NCI-H226 (cell line): ENCODE results near the gene TUBB4B.
"Not testable (repeated sequence)": the region's sequence is repeated elsewhere in the genome, so short reads cannot be mapped to it uniquely, and the experiment has no call there.

Experiments used
- DNase-seq: peaks from one replicate; pipeline ENCODE4 v3.0.0-alpha.2; 2015

Gene TUBB4B

DNA sequence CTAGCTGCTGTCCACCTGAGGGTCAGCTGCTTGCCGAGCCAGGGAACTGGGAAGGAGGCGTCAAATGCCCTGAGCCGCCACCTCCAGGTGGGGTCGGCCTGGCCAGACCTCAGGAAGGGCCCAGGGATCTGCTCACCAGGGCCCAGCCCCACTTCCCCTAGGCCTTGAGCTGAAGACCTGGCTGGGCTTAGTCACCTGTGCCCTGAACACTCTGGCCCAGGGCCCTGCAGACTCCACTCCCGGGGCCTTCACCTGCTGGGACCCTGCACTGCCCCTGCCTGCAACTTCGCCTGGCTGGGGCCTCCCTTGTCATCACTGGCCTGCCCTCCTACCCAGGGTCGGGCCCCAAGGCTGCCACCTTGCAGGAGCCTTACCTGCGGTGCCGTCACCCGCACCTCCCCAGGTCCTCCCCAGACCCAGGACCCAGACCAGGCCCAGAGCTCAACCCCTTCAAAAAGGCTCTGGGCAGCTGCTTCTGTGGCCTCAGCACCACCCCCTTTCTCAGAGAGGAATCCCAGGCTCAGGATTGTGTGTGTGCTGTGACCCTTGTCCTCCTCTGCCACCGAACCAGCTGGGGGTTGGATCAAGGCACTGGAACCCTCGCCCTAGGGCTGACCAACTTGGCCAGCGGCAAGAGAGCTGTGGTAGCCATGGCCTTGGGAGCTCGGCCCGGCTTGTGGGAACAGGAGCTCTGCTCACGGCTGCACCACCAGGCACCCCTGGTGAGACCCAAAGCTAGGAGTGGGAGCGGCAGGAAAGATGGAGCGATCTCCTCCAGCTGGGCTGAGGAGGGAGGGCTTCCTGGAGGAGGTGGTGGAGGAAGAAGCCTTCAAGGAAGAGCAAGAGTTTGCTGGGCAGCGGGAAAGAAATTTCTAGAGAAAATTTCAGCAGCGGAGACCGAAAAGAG, 12.9 kb downstream of the TUBB4B start:
- DNase-seq, result no peak

DNA sequence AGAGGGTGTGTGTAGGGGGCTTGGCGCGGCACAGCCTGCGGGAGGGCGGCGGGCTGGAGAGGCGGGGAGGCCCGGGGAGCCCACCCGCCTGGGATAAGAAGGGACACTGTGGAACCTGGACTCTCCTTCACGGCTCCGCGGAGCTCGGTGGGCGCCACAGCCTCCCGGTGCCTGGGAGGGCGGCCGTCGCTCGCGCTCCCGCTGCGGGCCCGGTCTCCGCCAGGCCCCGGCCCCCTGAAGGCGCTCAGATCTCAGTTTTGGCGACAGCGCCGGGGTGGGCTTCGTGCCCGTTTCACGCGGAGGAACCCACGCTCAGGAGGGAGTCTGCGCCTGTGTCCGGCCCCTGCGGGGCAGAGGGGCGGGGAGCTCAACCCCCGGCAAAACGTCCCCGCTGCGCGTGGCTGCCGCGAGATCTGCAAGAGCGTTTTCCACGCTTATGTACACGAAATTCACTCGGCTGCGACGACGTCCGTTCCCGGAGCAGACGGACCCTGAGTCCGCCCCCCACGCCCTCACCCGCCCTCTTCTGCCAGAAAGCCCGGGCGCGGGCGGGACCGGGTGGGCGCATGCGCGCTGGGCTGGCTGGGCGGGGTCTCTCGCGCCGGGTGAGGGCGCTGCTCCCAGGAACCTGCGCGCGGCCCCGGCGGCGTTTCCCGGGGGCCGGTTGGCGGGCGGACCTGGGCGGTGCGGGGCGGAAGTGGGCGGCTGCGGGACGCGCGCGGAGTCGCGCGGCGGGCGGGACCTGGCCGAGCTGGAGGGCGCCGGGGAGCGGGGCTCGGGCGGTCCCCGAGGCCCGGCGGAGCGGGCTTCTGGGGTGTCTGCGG, 13.7 kb downstream of the TUBB4B start, which contains the start of gene NELFB:
Gene NELFB, plus strand, starts transcription at position 704 of the 824 bp plus-strand sequence.
- DNase-seq, result peak; percentile 72

DNA sequence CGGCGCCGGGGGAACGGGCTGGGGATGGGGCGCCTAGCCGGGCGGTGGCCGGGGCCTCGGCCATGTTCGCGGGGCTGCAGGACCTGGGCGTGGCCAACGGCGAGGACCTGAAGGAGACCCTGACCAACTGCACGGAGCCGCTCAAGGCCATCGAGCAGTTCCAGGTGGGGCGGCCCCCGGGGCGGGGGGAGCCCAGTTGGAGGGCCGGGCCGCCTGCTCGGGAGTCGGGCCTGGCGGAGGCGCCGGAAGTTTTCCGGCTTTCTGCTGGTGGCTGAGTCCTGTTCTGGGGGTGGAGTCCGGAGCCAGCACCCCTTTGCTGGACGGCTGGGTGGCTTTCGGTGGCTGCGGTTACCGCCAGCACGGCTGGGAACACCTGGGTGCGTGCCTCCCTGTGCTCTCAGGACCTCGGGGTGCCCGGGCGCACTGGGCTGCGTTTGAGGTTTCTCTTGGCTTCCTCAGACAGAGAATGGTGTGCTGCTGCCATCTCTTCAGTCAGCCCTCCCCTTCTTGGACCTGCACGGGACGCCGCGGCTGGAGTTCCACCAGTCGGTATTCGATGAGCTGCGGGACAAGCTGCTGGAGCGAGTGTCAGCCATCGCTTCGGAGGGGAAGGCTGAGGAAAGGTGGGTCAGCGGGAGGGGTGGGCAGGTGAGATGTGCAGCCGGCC, 14.5 kb downstream of the TUBB4B start:
- DNase-seq, result no peak

DNA sequence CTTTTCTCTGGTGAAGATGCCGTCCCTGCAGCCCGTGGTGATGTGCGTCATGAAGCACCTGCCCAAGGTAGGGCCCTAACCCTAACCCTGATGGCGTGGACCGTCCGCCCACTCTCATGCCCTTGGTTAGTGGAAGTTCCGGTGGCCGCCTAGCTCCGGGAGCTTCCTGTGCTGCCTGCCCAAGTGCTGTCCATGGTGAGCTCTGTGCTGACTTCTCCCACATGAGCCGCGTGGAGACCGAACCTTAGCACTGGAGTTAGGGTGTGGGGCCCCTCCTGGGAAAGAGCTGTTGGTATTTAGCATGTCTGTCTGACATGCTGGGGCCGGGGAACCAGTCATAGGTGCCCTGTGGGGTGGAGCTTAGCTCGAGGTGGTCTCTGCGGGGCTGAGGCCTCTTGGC, 15.3 kb downstream of the TUBB4B start:
- DNase-seq, result no peak

DNA sequence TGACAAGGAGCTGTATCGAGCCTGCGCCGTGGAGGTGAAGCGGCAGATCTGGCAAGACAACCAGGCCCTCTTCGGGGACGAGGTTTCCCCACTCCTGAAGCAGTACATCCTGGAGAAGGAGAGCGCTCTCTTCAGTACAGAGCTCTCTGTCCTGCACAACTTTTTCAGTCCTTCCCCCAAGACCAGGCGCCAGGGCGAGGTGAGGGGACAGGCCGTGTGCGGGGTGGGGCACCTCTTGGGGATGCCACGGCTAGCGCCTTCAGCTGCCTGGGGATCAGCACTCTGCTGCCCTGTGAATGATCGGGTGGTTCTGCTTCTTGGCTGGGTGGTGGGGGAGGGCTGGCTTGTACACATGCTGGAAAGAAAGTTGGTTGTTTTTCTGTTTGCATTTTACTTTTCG, 15.8 kb downstream of the TUBB4B start:
- no peak for DNase-seq

DNA sequence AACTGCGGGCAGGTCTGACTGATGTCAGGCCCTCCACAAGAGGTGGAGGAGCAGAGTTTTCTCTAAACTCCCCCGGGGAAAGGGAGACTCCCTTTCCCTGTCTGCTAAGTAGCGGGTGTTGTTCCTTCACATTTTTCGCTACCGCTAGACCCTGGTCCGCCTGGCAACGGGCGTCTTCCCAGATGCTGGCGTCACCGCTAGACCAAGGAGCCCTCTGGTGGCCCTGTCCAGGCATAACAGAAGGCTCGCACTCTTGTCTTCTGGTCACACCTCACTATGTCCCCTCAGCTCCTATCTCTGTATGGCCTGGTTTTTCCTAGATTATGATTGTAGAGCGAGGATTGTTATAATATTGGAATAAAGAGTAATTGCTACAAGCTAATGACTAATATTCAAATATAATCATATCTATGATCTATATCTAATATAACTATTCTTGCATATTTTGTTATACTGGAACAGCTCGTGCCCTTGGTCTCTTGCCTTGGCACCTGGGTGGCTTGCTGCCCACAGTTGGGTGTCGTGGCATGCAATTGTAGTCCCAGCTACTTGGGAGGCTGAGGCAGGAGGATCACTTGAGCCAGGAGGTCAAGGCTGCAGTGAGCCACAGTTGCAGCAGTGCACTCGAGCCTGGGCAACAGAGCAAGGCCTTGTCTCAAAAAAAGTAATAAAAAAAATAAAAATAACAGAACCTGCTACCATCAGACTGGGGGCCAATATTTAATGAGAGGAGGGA, 21.3 kb downstream of the TUBB4B start:
- not testable (repeated sequence) for DNase-seq

DNA sequence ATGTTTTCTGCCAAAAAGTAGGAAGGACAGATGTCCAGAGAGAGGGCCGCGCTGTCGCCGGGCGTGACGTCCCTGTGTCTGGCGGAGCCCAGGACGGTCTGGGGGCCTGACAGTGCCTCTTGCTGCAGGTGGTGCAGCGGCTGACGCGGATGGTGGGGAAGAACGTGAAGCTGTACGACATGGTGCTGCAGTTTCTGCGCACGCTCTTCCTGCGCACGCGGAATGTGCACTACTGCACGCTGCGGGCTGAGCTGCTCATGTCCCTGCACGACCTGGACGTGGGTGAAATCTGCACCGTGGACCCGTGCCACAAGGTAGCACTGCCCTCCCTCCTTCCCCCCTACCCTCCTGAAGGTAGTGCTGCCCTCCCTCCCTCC, 21.8 kb downstream of the TUBB4B start:
- no peak for DNase-seq

DNA sequence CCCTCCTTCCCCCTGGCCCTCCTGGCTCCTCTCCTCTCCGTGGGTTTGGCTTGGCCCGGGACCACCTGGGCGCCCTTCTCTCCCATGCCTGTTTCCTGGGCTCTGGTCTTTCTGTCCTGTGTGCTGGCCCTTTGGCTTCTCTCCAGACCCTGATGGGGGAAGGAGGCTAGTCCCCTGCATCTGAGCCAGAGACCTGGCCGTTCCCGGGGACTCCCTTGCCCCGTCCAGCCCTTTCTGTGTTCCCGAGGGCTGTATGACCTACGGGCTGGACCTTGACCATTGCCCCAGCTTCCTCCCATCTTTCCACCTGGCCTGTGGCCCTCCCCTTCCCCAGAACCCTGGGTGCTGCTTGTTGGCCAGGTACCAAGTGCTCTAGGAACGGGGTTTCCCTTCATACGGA, 22.4 kb downstream of the TUBB4B start:
- no peak for DNase-seq

DNA sequence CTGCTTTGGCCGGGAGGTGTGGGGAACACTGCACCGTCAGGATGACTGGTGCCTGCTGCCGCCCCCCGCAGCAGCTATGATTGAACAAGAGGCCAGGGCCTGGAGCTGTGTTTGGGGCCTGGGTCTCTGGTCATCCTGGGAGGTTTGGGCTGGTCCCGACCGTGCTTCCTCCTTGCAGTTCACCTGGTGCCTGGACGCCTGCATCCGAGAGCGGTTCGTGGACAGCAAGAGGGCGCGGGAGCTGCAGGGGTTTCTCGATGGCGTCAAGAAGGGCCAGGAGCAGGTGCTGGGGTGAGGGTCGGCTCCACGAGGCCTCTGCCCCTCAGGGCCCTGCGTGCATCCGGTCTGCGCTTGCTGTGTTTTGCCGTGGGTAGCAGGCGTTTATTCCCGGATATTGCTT, 23.0 kb downstream of the TUBB4B start:
- DNase-seq, result no peak

DNA sequence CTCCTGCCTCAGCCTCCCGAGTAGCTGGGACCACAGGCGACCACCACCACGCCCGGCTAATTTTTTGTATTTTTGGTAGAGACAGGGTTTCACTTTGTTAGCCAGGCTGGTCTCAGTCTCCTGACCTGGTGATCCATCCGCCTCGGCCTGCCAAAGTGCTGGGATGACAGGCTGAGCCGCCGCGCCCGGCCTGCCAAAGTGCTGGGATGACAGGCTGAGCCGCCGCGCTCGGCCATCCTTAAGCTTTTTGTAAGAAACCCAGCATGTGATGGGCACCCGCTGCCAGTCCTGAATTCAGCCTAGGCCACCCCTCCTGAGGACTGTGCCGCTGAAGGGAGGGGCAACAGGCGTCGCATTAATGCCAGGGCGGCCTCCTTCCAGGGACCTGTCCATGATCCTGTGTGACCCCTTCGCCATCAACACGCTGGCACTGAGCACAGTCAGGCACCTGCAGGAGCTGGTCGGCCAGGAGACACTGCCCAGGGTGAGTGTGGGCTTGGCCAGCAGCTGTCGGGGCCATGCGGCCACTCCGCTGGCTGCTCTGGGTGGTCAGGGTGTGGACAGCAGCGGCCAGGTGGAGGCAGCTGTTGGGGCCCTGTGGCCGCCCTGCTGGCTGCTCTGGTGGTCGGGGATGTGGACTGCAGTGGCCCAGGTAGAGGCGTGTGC, 24.5 kb downstream of the TUBB4B start:
- no peak for DNase-seq

DNA sequence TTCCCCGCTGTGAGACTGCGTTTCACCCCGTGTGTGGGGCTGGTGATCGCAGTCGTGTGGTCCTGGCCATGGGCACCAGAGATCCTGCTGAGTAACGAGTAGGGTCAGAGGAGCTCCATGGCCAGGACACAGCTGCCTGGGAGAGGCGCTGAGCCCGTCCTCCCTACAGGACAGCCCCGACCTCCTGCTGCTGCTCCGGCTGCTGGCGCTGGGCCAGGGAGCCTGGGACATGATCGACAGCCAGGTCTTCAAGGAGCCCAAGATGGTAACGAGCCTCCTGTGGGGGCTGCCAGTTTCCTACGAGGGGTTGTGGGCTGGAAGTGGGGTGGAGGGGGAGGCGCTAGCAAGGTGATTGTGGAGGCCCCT, 25.1 kb downstream of the TUBB4B start:
- DNase-seq, result no peak

DNA sequence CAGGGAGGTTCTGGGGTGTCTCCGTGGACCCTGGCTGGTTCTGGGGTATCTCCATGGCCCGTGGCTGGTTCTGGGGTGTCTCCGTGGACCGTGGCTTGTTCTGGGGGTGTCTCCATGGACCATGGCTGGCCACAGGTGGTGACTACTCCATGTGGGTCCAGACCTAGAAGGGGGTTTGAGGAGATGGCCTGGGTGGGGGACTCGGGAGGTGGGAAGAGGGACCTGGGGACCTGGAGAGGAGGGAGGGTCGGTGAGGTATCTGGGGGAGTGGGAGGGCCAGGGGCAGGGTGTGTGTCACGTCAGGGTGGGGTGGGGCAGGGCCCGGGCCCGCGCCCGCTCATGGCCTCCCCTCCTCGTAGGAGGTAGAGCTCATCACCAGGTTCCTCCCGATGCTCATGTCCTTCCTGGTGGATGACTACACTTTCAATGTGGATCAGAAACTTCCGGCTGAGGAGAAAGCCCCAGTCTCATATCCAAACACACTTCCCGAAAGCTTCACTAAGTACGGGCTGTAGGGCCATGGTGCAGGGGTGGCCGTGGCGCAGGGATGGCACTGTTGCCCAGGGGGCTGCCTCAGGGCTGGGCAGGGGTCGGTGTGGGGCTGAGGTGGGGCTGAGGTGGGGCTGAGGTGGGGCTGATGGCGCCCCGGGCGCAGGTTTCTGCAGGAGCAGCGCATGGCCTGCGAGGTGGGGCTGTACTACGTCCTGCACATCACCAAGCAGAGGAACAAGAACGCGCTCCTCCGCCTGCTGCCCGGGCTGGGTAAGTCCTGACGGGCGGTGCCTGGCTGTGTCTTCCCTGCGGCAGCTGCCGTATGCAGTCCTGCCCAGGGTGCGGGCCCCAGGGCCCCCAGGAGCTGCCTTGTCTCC, 25.7 kb downstream of the TUBB4B start:
- no peak for DNase-seq

DNA sequence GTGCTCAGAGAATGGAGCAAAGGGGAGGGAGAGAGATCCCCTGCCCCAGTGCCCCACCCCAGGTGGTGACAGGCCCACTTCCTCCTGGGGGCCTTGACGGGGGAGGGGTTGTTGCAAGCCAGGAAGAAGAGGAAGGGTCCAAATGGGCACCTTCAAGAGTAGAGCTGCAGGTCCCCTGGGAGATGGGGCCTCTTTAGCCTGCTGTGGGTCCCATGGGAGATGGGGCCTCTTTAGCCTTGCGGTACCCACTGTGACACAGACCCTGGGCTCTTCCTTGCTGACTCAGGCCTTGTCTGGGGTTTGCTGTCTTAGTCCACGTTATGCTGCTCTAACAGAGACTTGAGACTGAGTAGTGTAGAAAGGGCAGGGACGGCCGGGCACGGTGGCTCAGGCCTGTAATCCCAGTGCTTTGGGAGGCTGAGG, 26.9 kb downstream of the TUBB4B start:
- no peak for DNase-seq

DNA sequence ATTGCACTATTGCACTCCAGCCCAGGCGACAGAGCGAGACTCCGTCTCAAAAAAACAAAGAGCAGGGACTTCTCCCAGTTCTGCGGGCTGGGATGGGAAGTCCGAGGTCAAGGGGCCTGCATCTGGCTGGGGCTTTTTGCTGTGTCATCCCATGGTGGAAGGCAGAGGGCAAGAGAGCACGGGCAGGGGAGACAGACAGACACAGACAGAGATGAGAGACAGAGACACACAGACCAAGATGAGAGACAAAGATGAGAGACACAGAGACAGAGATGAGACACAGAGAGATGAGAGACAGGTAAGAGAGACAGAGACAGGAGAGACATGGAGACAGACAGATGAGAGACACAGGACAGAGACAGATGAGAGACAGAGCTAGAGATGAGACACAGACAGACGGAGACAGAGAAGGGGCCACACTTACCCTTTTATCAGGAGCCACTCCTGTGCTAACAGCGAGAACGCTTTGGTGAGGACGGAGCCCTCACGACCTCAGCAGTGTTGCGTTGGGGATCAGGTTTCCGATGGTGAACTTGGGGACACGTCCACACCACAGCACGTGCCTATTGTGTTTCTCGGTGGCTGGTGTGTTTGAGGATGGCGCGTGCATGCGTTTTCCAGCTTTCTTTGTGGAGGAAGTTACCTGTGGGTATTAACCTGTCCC, 27.6 kb downstream of the TUBB4B start:
- no peak for DNase-seq

DNA sequence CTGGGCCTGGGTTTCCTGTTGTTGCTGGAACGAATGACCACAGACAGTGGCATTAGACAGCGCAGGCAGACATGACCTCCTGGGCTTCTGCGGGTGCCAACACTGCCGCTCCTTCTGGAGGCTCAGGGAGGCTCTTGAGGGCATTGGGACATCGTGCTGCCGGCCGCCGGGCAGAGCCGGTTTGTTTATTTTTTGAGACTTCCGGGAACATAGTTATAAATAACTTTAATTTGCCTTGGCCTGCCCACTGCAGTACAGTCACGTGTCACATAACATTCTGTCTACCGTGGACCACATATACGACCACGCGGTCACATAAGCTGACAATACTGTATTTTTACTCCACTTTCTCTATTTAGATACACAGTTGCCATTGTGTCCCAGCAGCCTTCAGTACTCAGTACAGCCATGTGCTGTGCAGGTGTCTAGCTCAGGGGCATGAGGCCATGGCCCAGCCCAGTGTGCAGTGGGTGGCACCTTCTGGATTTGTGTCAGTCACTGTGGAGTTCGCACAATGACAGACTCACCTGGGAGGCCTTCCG, 28.2 kb downstream of the TUBB4B start:
- no peak for DNase-seq

DNA sequence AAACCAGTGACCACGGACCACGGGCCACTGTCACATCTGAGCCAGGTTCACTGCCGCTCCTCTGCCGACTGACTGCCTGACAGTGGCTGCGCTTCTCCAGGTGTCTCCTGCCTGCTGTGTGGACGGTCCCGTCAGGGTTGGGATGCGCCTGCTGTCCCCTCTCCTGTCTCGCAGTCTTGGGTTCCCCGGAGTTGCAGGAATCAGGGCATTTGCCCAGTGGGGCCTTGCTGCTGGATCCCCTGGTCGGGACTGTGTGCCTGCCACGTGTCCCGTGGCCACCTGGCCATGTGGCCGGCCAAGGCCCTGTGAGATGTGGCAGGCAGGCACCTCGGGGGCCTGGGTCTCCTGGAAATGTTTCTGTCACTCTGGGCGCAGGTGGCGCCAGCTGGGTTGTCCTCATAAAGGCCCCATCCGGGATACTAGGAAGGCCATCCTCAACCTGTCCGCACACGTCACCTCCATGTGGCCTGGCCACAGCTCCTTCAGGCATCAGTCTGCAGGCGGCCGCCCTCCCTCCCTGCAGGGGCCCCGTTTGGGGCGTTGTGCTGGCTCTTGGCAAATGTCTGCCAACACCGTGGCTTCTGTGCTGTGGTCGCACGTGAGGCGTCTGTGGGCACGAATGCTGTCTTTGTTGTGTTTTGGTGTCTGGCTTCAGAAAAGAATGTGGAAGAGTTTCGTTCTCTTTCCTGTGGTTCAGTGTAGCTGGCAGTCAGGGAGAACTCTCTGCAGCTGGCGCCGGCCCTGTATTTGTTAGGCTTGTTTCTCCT, 30.0 kb downstream of the TUBB4B start:
- no peak for DNase-seq

DNA sequence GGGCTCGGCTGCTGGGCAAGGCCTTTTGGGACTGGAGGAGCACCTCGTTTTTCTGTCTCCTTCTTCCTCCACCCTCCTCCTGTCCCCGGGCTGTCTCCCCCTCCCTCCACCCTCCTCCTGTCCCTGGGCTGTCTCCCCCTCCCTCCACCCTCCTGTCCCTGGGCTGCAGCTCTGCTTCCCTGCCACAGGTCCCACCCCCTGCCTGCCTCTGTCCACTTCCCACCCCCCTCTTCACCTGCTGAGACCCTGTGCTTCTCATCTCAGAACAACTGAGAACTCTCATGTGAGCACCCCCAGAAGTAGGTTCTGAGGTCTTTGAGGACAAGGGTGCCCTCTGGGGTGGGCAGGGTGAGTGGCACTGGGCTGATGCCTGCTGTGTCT, 30.6 kb downstream of the TUBB4B start:
- no peak for DNase-seq

DNA sequence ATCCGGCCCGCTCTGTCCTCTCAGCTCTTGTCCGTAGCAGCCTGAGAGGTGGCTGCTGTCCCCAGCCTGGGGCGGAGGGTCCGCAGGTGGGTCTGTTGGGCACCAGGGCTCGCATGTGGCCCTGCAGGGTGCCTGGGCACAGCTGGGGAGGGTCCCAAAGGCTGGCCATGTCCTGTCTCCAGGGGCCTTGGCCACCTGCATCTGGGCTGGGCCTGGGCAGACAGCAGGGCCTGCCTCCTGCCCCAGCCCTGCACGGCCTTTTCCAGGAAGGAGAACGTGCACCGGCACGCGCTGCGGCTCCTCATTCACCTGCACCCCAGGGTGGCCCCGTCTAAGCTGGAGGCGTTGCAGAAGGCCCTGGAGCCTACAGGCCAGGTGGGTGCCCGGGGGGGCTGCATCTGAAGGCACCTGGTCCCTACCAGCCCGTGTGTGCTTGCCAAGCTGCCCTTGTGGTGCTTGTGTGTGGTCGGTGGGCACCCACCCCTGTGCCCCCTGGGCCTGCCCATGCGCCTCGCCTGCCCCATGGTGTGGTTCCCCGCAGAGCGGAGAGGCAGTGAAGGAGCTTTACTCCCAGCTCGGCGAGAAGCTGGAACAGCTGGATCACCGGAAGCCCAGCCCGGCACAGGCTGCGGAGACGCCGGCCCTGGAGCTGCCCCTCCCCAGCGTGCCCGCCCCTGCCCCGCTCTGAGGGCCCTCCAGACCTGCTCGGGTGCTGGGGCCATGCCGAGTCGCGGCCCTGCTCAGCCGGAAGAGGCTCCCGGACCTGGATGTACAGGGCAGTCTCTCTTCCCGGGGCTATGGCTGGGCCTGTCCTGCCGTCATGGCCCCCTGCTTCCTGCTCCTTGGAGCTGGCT, 31.4 kb downstream of the TUBB4B start:
- no peak for DNase-seq

DNA sequence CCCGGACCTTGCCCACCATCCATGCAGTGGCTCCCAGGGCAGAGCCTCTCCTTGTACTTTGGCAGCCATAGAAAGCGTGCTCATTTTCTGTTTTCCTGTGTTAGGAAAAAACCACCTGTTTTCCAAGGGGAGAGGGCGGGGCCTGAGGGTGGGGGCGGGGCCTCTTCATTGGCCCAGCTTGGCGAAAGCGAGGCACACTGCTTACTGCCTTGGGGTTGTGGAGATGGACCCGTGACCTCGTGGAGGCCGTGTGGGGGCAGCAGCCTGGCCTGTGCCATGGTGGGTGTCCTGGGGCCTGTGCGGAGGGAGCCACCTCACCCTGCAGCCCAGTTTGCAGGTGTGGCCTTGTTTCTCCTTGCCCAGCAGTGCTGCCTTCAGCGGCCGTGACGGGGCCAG, 32.0 kb downstream of the TUBB4B start:
- DNase-seq, result no peak
